HG03159 (cell line): ENCODE measurements around the gene VGLL2.

Experiments used
- ATAC-seq: cut with Tn5 transposase; IDR thresholded peaks from one replicate; pipeline ENCODE4 v1.9.1; 2021; ENCODE audit warnings: mild to moderate bottlenecking, moderate library complexity; ENCODE audit not compliant: unreplicated experiment

VGLL2 gene

DNA sequence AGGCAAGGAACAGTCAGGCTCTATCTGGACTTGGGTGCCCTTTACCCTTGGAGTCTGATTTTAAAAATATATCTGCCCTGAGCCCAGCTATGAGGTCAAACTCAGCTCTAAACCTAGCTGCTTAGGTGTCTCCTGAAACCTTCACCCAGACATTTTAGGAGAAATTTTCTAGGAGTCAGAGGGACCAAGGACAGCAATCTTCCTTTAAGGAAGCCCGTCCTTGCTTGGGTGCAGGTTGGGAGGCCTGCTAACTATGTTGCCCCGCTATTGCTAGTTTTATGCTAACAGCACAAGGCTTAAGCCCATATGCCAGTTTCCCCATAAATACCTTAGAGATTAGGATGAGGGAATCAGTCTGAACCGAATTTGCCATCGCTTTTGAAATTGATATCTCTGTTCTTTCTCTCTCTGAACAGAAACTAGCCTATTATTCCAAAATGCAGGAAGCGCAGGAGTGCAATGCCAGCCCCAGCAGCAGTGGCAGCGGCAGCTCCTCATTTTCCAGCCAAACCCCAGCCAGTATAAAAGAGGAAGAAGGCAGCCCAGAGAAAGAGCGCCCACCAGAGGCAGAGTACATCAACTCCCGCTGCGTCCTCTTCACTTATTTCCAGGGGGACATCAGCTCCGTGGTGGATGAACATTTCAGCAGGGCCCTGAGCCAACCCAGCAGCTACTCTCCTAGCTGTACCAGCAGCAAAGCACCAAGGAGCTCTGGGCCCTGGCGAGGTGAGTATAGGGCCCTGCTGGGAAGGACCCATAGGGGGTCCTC lies 2.6 kb downstream of the VGLL2 start:
- ATAC-seq, result no peak

DNA sequence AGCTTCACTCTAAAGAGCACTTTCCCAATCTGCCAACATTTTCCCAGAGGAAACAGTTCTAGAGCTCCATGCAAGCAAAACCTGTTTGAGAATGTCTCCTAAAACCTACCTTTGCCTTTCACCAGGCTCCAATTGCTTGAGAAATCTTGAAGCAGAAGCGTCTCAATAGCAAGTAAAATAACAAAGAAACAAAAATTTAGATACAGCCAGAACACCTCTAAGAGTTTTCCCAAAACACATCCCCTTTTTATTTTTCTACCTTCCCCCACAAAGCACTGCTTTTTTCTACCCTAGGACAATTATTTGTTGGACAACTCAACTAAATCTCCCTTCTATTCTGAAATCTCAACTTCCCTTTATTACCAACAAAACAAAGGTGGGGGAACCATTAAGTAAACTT lies 3.6 kb downstream of the VGLL2 start:
- ATAC-seq, result no peak

DNA sequence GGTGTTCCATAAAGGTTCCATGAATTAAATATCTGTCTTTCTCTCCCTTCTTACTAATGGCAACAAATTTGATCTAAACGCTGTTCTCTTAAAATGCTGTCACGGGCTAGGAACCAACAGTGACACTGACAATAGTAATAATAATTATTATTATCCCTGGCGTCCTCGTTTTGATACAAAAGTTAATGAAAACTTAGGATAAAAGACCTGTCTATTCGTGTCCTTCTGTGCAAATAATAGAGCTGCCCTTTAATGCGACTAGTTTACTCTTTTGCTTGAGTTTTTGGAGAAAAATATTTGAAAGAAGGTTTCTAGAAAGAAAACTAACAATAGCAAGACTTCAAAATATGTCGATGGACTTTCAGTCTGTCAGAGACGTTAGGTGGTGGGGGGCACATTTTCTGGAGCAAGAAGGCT lies 4.3 kb downstream of the VGLL2 start:
- ATAC-seq, result no peak

DNA sequence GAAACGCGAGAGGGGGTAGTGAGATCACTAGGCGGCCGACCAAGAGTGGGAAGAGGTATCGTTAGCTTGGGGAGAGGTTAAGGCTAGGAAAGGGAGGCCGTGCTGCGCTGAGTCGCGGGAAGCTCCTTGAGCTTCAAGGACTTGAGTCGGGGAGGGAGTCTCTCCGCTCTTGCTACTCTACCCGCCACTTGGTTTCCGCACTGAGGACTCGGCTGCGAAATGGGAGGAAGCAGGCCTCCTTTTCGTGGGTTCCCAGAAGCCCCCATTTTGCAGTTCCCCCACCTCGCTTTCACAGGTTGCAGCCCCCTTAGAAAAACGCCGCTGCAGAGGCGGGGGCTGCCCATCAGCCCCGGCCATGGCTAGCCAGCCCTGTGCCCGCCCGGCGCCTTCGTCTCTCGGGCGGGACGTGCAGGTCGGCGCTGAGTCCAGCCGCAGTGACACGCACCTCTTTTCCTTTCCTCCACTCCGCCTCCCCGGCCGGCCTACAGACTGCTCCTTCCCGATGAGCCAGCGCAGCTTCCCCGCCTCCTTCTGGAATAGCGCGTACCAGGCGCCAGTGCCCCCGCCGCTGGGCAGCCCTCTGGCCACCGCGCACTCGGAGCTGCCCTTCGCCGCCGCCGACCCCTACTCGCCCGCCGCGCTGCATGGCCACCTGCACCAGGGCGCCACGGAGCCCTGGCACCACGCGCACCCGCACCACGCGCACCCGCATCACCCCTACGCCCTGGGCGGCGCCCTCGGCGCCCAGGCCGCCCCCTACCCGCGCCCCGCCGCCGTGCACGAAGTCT lies 4.9 kb downstream of the VGLL2 start:
- ATAC-seq, result no peak

DNA sequence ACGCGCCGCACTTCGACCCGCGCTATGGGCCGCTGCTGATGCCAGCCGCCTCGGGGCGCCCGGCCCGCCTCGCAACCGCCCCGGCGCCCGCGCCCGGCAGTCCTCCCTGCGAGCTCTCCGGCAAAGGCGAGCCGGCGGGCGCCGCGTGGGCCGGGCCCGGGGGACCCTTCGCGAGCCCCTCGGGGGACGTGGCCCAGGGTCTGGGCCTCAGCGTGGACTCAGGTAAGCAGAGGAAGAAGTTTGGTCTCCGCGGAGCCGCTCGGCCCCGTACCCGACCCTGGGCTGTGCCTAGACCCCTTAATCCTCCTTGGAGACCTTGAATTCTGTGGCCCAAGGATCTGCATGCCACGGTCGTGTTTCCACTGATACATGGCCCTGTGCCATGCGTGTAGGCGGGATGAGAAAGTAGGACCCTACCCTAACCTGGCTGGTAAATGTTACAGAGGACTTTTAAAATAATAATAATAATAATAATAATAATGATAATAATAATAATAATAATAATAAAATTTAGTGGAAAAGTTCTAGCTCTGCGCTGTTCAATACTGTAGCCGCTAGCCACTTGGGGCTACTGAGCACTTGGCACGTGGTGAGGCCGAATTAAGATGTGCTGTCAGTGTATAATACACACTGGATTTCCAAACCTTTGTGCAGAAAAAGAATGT lies 5.6 kb downstream of the VGLL2 start:
- ATAC-seq, result no peak

DNA sequence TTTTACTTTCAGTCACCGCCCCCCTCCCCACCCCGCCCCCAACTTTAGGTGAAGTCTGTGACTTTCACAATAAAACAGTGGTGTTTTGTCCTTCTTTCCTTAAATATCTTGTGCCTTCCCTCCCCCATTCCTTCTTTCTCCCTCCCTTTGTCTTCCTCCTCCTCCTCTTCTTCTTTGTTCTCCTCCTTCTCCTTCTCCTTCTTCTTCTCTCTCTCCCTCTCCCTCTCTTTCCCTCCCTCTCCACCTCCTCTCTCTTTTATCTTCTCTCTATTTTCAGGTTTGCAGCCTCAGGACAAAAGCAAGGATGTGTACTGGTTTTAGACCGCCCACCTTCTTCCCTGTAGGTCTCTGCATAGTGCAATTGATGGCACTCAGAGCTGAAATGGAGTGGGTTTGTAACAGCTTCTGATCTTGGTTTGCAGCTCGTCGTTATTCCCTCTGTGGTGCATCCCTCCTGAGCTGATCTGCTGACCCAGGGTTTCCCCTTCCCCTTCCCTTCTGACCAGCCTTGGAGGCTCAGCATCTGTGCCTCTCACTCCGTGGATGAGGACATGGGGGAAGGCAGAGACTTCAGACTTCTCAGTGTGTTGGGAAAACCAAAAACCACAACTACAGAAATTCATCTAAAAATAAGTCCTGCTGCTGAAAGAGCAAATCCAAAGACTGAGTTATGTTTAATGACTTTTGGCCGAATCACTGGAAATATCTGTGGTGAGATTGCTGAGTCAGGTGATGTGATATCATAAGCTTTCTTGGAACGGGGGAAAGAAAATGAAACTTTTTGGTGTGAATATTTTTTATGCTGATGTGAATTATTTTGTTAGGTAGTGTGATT lies 6.9 kb downstream of the VGLL2 start:
- no peak for ATAC-seq

DNA sequence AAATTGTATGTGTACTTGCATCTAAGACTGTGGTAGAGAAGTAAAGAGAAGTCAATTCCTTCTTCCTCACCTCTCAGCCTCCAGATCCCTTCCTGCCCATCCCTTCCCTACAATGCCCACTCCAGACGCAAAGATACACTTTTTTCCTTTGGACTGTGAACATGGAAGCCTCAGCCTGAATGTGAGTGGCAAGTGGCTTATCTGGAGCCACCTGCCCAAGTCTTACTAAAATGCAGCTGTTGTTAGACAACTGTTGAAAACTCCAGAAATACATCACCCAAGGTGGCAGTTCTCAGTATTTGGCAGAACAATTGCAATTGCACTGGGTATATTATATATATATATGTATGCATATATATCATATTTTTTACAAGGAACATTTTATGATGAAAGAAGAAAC lies 7.5 kb downstream of the VGLL2 start:
- no peak for ATAC-seq

DNA sequence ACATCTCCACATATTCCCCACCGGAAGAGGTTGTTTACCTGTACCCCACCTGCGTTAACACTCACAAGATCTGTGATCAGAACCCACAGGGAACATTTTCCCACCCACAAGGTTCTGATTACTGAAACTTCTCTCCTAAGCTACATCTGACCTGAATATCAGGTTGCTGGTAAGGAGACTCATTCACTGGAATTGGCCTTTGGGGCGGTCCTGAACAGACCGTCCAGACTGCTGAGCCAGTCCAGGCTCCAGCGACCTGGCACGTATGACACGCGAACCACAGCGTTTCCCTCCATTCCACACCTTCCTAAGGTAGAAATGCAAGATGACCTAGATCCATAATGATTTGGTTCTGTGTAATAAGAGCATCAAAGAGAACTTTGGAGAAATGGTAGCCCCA lies 9.8 kb downstream of the VGLL2 start:
- no peak for ATAC-seq

DNA sequence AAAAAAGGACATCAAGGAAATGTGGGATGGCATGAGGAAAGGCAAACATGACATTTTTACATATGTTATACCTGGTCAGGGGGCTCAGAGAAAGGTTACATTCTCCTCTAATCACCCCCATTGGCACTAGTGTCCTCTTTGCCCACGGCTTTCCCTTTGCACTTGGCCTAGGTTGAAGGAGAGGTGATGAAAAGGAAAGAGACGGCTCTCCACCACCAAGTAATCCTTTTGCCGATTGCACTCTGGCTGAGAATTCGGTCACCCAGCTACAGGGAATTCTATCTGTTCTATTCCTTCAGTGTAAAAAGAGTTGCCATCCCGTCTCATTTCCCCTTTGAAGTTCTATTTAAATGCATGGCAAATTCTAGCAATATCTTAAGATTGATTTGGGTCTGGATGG lies 10.4 kb downstream of the VGLL2 start:
- no peak for ATAC-seq

DNA sequence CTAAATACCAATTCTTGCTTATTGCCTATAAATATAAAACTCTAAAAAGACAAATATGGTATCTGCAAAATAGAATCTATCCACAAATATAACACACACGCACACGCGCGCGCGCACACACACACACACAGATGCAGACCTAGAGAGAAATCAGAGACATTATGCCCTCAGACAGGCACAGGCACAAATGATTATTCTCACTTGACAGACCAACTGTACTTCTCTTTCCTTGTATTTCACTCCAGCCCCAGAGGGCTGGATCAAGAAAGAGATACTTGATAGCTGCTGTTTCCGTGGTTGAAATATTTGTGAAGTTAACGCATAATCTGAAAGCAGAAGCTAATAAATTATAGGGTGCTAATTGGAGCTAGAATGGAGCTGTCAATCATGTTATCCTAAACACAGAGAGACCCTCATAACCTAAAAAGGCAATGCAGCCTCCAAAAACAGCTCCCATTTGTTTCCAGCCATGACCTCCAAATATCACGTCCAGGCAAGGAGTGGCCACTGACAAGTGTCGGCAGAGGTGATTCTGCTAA lies 11.5 kb downstream of the VGLL2 start:
- no peak for ATAC-seq

DNA sequence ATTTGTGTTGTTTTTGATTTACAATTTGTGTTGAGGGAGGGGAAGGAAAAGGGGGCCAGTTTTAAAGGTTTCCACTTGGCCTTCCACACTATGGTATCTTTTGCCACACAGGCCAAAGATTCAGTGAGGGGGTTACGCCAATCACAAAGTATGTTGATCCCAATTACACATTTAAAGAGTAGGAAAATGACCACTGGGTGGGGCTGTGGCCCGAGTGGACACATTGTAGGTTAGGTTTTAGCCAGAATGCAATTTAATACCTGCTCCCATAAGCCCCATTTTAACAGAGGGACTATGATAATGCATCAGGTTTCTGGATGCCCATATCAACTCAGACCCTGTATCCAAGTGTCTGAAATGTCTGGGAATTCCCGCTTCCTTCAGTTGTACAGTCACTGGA lies 15.6 kb downstream of the VGLL2 start:
- ATAC-seq, result no peak

DNA sequence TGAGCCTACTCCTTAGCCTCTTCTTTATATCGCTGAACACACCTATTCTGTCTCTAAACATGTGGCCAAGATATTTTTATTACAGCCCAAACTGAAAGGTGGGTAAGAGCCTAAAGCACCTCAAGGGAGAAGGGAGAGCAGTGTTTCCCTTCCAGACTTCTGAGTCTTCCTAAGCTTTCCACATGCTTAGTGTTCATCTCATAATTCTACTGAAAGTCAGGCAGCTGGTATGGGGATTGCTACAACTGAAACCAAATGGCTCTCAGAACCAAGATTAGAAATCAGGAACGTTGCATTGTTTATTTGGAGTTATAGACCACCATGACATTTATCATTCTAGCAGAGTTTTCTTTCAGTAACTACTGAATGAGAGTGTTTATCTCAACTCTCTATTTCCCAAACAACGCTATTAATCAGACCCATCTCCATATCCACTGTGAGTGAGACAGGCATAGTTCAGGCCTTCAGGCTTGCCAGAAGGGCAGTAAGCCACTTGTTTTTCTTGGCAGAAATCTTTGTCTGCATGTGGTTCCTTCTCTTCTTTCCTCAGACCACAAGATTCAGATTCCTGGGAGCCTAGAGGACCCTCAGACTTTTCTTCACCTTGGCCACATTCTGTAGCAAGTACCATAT lies 22.8 kb downstream of the VGLL2 start:
- no peak for ATAC-seq

DNA sequence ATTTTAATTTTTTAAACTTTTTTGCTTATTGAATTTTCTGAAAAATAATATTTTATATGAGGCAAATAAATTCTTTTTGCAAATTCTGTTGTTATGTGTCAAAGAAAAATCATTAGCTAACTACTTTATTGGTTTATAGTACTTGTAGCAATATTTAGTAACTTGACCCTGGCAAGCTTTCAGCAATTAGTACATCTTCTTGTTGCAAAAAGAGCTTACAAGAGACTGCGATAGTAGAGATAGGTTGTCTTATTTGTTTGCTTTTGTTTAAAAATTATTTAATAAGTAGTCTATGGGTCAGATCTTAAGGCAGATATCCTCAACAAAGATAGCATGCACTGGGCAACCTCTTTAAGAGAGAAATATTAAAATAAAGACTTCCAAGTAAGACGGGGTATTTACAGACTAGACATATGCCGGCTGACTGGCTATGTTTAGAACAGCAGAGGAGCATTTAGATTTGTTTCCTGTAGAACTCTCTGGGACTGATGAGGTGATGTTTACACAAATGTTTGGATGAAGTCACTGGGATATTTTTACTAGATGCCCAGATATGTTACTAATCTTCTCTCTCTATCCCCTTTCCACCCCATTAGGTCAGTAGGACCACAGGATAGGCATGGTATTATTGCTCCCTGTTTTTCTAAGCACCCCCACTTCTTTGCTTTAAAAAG lies 25.0 kb downstream of the VGLL2 start:
- ATAC-seq, result no peak

DNA sequence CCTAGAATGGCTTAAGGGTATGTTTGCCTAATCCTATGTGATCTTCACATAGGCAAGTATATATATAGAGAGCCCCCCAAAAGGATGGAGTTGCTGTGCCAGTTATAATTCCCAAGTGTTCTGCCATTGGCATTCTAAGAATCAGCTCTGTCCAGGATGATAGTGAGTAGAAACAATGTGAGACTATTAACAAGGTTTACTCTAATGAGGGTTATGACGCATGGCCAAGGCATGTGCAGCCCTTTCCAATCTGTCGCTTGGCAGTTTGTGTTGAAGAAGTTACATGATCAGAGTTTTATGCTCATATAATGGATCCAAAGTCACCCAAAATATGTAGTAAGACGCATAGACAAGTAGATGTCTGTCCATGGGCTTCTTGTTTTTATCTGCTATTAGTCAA lies 33.6 kb downstream of the VGLL2 start:
- ATAC-seq, result no peak

DNA sequence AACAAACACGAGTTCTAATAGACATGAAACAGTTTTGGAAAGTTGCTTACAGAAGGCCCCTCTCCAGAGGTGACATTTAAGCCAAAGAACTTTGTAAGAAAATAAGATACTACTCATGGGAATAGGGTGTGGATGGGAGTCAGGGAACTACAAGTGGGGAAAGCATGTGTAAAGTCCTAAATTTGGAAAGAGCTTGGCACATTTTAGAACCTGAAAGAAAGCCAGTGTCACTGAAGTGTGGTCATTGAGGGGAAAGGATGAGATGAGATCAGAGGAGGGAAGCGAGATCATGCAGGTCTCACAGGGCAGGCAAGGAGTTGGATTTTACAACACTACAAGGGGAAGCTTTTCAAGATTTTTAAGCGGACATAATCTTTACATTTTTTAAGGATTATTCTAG lies 38.0 kb downstream of the VGLL2 start:
- ATAC-seq, result no peak

DNA sequence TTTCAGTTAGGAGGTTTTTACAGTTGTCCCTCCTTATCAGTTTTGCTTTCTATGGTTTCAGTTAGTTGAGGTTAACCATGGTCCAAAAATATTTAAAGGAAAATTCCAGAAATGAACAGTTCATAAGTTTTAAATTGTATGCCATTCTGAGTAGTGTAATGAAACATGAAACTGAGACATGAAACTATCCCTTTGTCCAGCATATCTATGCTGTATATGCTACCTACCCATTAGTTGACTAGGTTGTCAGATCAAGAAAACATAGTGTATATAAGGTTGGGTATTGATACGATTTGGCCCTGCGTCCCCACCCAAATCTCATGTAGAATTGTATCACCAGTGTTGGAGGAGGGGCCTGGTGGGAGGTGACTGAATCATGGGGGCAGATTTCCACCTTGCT lies 39.1 kb downstream of the VGLL2 start:
- ATAC-seq, result no peak

DNA sequence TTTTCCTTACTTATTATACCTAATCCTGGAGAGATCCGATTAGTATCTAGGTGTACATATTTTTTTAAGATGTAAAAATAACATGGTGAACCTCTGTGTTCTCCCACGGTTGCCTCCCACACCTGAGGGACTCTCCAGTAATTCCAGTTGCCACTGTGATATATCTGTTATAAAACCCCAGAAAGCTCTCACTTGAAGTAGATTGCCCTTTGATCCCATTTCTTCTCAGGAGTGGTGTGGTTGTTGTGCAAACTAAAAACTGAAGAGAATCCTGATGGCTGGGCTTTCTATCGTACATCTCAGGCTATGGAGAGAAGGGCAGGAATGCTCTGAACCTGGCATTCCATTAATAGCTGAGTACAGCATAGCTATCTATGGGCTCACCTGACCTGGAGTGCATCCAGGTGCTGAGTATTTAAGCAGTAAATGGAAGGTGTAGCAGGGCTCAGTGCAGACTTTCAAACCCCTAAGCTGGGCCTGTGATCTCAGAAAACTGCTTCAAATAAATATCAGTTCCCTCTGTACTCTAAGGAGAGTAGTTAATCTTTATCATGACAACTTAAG lies 41.0 kb downstream of the VGLL2 start:
- ATAC-seq, result no peak

DNA sequence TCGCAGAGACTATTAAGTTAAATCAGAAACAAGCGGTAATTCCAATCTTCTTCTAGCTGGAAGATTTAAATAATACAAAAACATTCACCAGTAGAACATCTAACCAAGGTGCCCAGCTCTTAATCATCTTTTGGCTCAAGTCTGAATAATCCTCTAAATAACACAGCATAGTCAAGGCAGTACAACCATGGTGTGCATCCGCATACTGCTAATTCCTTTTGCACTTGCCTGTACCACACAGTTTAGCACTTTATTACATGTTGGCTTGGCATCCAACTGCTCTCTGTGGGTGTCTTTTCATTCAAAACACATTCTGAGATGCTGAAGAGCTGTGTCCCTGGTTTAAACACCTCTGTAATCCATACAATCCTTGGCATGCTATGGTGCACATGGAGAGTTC lies 42.3 kb downstream of the VGLL2 start:
- no peak for ATAC-seq

DNA sequence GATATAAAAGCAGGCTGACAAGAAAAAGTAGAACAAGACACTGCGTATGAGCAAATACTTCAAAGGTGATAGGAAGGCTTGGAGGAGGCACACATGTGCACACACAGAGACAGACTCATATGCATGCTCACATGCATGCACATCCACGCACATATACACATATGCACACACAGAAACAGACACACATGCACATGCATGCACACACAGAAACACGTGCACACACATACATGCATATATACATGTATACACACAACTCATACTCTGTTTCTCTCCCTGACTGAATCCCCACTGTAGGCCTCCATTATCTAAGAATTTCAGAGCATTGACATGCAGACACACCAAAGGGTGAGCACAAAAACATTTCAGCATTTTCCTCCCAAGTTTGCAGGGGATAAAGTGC lies 43.7 kb downstream of the VGLL2 start:
- ATAC-seq, result no peak
